MM.1S (cell line): ENCODE measurements around the gene RAD23B.

Experiments
- DNase-seq: peaks from one replicate; pipeline ENCODE4 v3.0.0-alpha.2; 2015
- H2AFZ ChIP-seq: fragments of 300-600 bp; sonication (generic); 2 replicates; pipeline ENCODE4 v1.6.0; 2016; ENCODE audit warnings: antibody characterized with exemption, low read length
- H3F3A ChIP-seq: fragments of 300-600 bp; sonication (generic); 2 replicates; pipeline ENCODE4 v1.6.1; 2016; ENCODE audit warnings: mild to moderate bottlenecking, antibody characterized with exemption, low read length, moderate library complexity, mixed read lengths; ENCODE audit not compliant: insufficient read depth
- H3K27ac ChIP-seq: fragments of 300-600 bp; sonication (generic); 2 replicates; pipeline ENCODE4 v1.5.1; 2016; ENCODE audit warnings: mild to moderate bottlenecking, low read length
- H3K27me3 ChIP-seq: fragments of 300-600 bp; sonication (generic); replicated peaks from 2 replicates; pipeline ENCODE4 v1.6.0; 2016; ENCODE audit warnings: low read length; ENCODE audit not compliant: insufficient read depth
- H3K36me3 ChIP-seq: fragments of 300-600 bp; sonication (generic); replicated peaks from 2 replicates; pipeline ENCODE4 v1.6.1; 2016; ENCODE audit warnings: mild to moderate bottlenecking, low read length, mixed read lengths; ENCODE audit not compliant: insufficient read depth
- H3K4me1 ChIP-seq: fragments of 300-600 bp; sonication (generic); 2 replicates; pipeline ENCODE4 v1.6.1; 2016; ENCODE audit warnings: low read length, mixed read lengths
- H3K4me2 ChIP-seq: fragments of 300-600 bp; sonication (generic); 2 replicates; pipeline ENCODE4 v1.6.0; 2016; ENCODE audit warnings: low read depth, low read length
- H3K4me3 ChIP-seq: fragments of 300-600 bp; sonication (generic); 2 replicates; pipeline ENCODE4 v1.5.1; 2016; ENCODE audit warnings: low read length, mixed read lengths
- H3K79me2 ChIP-seq: fragments of 300-600 bp; sonication (generic); 2 replicates; pipeline ENCODE4 v1.6.1; 2016; ENCODE audit warnings: mixed run types, low read length, mixed read lengths
- H3K9ac ChIP-seq: fragments of 300-600 bp; sonication (generic); 2 replicates; pipeline ENCODE4 v1.6.1; 2016; ENCODE audit warnings: low read length, mixed read lengths
- H3K9me2 ChIP-seq: fragments of 300-600 bp; sonication (generic); replicated peaks from 2 replicates; pipeline ENCODE4 v1.6.1; 2016; ENCODE audit warnings: mild to moderate bottlenecking, low read length, mixed read lengths; ENCODE audit not compliant: insufficient read depth
- H3K9me3 ChIP-seq: fragments of 300-600 bp; sonication (generic); replicated peaks from 2 replicates; pipeline ENCODE4 v1.6.1; 2016; ENCODE audit warnings: mild to moderate bottlenecking, low read length, mixed read lengths; ENCODE audit not compliant: insufficient read depth
- H4K20me1 ChIP-seq: fragments of 300-600 bp; sonication (generic); 2 replicates; pipeline ENCODE4 v1.6.1; 2016; ENCODE audit warnings: mild to moderate bottlenecking, low read length, moderate library complexity, mixed read lengths; ENCODE audit not compliant: insufficient read depth
- CTCF ChIP-seq: fragments of 300-600 bp; sonication (generic); IDR thresholded peaks from 2 replicates; pipeline ENCODE4 v1.5.1; 2016; ENCODE audit warnings: antibody characterized with exemption, low read length, mixed read lengths
- EZH2 ChIP-seq: fragments of 300-600 bp; sonication (generic); optimal IDR thresholded peaks from 2 replicates; pipeline ENCODE3; 2017; ENCODE audit warnings: low read depth, mild to moderate bottlenecking, antibody characterized with exemption, low read length, mixed read lengths
- EZH2phosphoT487 ChIP-seq: fragments of 300-600 bp; sonication (generic); IDR thresholded peaks from 2 replicates; pipeline ENCODE4 v1.6.1; 2018; ENCODE audit warnings: antibody characterized with exemption, low read length

RAD23B gene

DNA sequence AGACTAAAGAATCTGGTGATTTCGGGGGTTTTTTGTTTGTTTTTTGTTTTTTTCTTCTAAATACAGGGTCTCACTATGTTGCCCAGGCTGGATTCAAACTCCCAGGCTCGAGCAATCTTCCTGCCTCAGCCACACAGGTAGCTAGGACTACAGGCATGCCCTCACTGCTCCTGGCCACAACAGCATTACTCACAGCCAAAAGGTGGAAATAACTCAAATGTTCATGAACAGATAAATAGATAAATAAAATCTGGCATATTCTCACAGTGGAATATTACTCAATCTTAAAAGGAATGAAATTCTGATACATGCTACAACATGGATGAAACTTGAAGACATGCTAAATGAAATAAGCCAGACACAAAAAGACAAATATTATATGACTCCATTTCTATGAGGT, 19.8 kb upstream of the RAD23B start:
- H3K9ac ChIP-seq: no peak overlapping the region
- DNase-seq: no peak
- H2AFZ ChIP-seq: no peak overlapping the region
- no peaks in the 10 kb centered on the region for H3F3A ChIP-seq
- no peaks in the 10 kb centered on the region for H4K20me1 ChIP-seq
- no peaks in the 10 kb centered on the region for H3K9me2 ChIP-seq
- H3K27me3 ChIP-seq: no peaks in the 10 kb centered on the region
- H3K27ac ChIP-seq: no peak overlapping the region
- H3K4me1 ChIP-seq: no peaks in the 10 kb centered on the region
- no peaks in the 10 kb centered on the region for H3K79me2 ChIP-seq
- H3K9me3 ChIP-seq: no peaks in the 10 kb centered on the region
- TF ChIP-seq CTCF (no peak), EZH2 (no peak), EZH2phosphoT487 (no peak)
- H3K4me2 ChIP-seq: no peak overlapping the region
- no peak overlapping the region for H3K4me3 ChIP-seq
- no peaks in the 10 kb centered on the region for H3K36me3 ChIP-seq

- Histone ChIP-seq H4K20me1 (no peaks in the 10 kb centered on the region), H3F3A (no peaks in the 10 kb centered on the region), H3K9me2 (no peaks in the 10 kb centered on the region), H3K9me3 (no peaks in the 10 kb centered on the region), H3K4me3 (no peak overlapping the region), H3K27ac (no peak overlapping the region), H3K79me2 (no peaks in the 10 kb centered on the region), H3K4me1 (no peaks in the 10 kb centered on the region), H3K27me3 (no peaks in the 10 kb centered on the region), H2AFZ (no peak overlapping the region), H3K36me3 (no peaks in the 10 kb centered on the region), H3K4me2 (no peak overlapping the region), H3K9ac (no peak overlapping the region)
- TF ChIP-seq CTCF (no peak), EZH2phosphoT487 (no peak), EZH2 (no peak)
- DNase-seq: no peak
These were observed 16.3 kb upstream of the RAD23B start for GRCh38 chr9:107266624-107267368.

DNA sequence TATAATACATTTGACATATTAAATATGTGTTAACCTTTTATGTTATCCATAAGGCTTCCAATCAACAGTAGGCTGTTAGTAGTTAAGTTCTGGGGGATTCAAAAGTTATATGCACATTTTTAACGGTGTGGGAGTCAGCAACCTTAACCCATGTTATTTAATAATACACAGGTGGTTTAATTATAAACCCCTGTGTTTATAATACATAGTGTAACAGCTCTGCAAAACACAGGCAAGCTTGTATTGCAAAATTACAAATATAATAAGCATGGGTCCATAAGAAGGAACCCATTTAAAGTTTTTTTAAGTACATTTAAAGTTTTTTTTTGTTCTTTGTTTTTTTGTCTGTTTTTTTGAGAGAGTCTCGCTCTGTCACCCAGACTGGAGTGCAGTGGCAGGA, 14.5 kb upstream of the RAD23B start:
- TF ChIP-seq EZH2phosphoT487 (no peak), CTCF (no peak)
- Histone ChIP-seq H3K4me2 (no peak overlapping the region), H3K27ac (no peak overlapping the region)

More for the DNA sequence above, 14.5 kb upstream of the RAD23B start:
- Histone ChIP-seq H3K36me3 (no peaks in the 10 kb centered on the region), H3K4me1 (no peaks in the 10 kb centered on the region), H2AFZ (no peak overlapping the region), H3K9ac (no peak overlapping the region), H3K4me3 (no peak overlapping the region), H3K79me2 (no peaks in the 10 kb centered on the region), H3K27me3 (no peaks in the 10 kb centered on the region), H4K20me1 (no peaks in the 10 kb centered on the region), H3F3A (no peaks in the 10 kb centered on the region), H3K9me3 (no peaks in the 10 kb centered on the region), H3K9me2 (no peaks in the 10 kb centered on the region)
- DNase-seq: no peak
